ENCODE data around the gene PRDM16.

GRCh38 chr1:3167255-3167654 is 98.3 kb downstream of the PRDM16 start:
- TF ChIP-seq, protein P1, sequence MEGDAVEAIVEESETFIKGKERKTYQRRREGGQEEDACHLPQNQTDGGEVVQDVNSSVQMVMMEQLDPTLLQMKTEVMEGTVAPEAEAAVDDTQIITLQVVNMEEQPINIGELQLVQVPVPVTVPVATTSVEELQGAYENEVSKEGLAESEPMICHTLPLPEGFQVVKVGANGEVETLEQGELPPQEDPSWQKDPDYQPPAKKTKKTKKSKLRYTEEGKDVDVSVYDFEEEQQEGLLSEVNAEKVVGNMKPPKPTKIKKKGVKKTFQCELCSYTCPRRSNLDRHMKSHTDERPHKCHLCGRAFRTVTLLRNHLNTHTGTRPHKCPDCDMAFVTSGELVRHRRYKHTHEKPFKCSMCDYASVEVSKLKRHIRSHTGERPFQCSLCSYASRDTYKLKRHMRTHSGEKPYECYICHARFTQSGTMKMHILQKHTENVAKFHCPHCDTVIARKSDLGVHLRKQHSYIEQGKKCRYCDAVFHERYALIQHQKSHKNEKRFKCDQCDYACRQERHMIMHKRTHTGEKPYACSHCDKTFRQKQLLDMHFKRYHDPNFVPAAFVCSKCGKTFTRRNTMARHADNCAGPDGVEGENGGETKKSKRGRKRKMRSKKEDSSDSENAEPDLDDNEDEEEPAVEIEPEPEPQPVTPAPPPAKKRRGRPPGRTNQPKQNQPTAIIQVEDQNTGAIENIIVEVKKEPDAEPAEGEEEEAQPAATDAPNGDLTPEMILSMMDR (IDR thresholded peaks at IDR 0.05 in 2 of 3, conservative IDR thresholded peaks at IDR 0.05 in 1 of 3; ENCODE audit: borderline replicate concordance in 1 of 3, insufficient read depth in 1 of 3, low read depth in 2 of 3, low read length in 2 of 3), result no peak
- TF ChIP-seq CBX3 (IDR thresholded peaks at IDR 0.05; ENCODE audit: low read depth) (no peak), POLR2A (IDR thresholded peaks at IDR 0.05; ENCODE audit: borderline replicate concordance, extremely low read depth, insufficient read depth, insufficient read length) (no peak), EZH2 (IDR thresholded peaks at IDR 0.05) (no peak), YY1 (IDR thresholded peaks at IDR 0.05; ENCODE audit: extremely low read depth, insufficient replicate concordance, low read depth, low read length) (no peak), EZH2phosphoT487 (IDR thresholded peaks at IDR 0.05; ENCODE audit: borderline replicate concordance) (no peak), REST (IDR thresholded peaks at IDR 0.05; ENCODE audit: low read depth) (no peak)
